H1 (cell line): ENCODE results near the gene CD244. TPM values are rescaled to one million over a fixed set of nuclear protein-coding genes. Genes with fewer than 3 reads are reported as not detected.

Source experiments
- ATF2 ChIP-seq: IDR thresholded peaks from 2 replicates; pipeline ENCODE4 v1.6.1; 2012; ENCODE audit warnings: low read length, inconsistent platforms
- CHD7 ChIP-seq: fragments of 300-600 bp; sonication (generic); IDR thresholded peaks from 2 replicates; pipeline ENCODE4 v1.7.1; 2012; ENCODE audit warnings: low read length, moderate library complexity, mild to moderate bottlenecking, inconsistent platforms; ENCODE audit not compliant: insufficient replicate concordance
- GABPA ChIP-seq: IDR thresholded peaks from 2 replicates; pipeline ENCODE4 v1.6.1; 2011; ENCODE audit warnings: mild to moderate bottlenecking, low read length, moderate library complexity, borderline replicate concordance; ENCODE audit not compliant: insufficient read depth
- KDM5A ChIP-seq: fragments of 200-600 bp; IDR thresholded peaks from 2 replicates; pipeline ENCODE4 v1.7.1; 2012; ENCODE audit warnings: mild to moderate bottlenecking, low read length, inconsistent platforms, mixed read lengths
- MAX ChIP-seq: IDR thresholded peaks from 2 replicates; pipeline ENCODE4 v1.6.1; 2012; ENCODE audit warnings: inconsistent platforms
- SIX5 ChIP-seq: IDR thresholded peaks from 2 replicates; pipeline ENCODE4 v1.6.1; 2011; ENCODE audit warnings: mild to moderate bottlenecking, low read depth, low read length
- TEAD4 ChIP-seq: IDR thresholded peaks from 2 replicates; pipeline ENCODE4 v1.6.1; 2012; ENCODE audit warnings: low read depth, low read length, inconsistent platforms, mixed read lengths
- polyA plus RNA-seq, 7 experiments: library from polyadenylated mRNA; depleted of rRNA in 3 of 7; stranded (reverse) in 5 of 7; unstranded in 2 of 7; fragments of >200 nt in 5 of 7; fragments of 200-250 nt in 2 of 7; gene quantifications; 1 replicate in 5 of 7; 2 replicates in 1 of 7; 4 replicates in 1 of 7; pipeline versions ENCODE4 v1.2.1 to v1.2.3, GENCODE V29; 2011 to 2013; ENCODE audit warnings: missing spikeins in 2 of 7, mixed read lengths in 2 of 7
- total RNA-seq: library from RNA; stranded (reverse); fragmentation: NEBNext Ultra II Directional; extraction: Animal tissue kit (Norgen Biotek cat#: 25700); gene quantifications from 2 replicates; pipeline ENCODE4 v1.2.1, GENCODE V29; 2021
- TF ChIP-seq, protein P1 (sequence below): IDR thresholded peaks from 2 replicates; pipeline ENCODE4 v1.6.1; 2011; ENCODE audit warnings: low read length, improper control_type of control experiment

Gene CD244
- total and polyA plus RNA-seq, 2 of the 8 experiments (the other 6 are each of a cell fraction or from before 2014, with no cell fraction given): not detected

DNA sequence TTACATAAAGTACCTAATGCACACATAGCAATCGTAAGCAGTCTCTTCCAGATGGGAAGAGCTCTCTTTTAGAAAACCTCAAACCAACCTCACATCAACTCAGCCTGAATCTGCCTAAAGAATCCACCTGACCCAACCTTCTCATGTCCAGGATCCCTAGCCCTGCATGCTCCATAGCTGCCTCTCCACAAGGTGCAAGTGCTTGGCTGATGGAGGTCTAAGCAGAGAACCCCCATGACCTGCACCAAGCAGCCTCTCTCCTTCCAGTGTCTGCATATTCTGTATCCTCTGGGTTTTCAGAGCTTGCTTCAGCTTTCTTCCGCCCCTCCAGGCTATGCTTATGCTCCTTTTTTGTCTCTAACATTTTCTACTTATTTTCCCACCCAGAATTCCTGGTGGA lies 64.2 kb downstream of the CD244 start (continued):
- TF ChIP-seq CHD7 (no peak), MAX (no peak), SIX5 (no peak), KDM5A (no peak), GABPA (no peak), ATF2 (no peak), TEAD4 (no peak)
- TF ChIP-seq, protein P1, sequence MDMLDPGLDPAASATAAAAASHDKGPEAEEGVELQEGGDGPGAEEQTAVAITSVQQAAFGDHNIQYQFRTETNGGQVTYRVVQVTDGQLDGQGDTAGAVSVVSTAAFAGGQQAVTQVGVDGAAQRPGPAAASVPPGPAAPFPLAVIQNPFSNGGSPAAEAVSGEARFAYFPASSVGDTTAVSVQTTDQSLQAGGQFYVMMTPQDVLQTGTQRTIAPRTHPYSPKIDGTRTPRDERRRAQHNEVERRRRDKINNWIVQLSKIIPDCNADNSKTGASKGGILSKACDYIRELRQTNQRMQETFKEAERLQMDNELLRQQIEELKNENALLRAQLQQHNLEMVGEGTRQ: no peak
